Measurements from ENCODE around the gene RBFOX2.

RBFOX2 gene

DNA sequence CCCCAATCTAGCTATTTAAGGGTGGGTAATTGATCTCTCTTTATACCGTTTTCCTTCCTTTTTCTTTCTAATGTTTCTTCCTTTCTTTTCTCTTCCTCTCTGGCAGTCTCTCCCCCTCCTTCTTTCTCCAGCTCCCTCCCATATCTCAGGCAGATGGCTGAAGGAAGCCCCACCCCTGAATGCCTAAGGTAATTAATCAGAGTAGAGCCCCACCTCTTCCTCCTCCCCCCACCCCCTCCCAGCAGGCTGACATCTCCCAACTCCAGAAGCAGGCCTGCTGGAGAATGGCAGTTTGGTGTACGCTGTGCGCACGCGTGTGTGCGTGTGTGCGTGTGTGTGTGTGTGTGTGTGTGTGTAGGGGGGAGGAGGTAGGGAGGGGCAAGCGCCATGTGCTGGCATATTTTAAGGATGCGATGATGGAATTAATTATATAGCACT lies 188.3 kb downstream of the RBFOX2 start:
- Histone ChIP-seq H3K36me3 (ENCODE audit: control insufficient read depth, insufficient read depth, low read length) (no peaks in the 10 kb centered on the region), H3K79me2 (no peaks in the 10 kb centered on the region), H3K27me3 (ENCODE audit: control insufficient read depth, insufficient read depth, low read length) (no peaks in the 10 kb centered on the region), H3K27ac (peak overlapping the region; percentile 83), H3K9ac (no peak overlapping the region), H3K4me2 (ENCODE audit: low read length) (peak overlapping the region; percentile 64), H3K4me3 (ENCODE audit: low read depth, low read length) (peak overlapping the region; percentile 54), H3K4me1 (peaks cover 11% of the 10 kb centered on the region), H2AFZ (peak overlapping the region; percentile 47), H3K9me3 (ENCODE audit: control insufficient read depth, low read length) (no peaks in the 10 kb centered on the region)
- TF ChIP-seq, protein P1, sequence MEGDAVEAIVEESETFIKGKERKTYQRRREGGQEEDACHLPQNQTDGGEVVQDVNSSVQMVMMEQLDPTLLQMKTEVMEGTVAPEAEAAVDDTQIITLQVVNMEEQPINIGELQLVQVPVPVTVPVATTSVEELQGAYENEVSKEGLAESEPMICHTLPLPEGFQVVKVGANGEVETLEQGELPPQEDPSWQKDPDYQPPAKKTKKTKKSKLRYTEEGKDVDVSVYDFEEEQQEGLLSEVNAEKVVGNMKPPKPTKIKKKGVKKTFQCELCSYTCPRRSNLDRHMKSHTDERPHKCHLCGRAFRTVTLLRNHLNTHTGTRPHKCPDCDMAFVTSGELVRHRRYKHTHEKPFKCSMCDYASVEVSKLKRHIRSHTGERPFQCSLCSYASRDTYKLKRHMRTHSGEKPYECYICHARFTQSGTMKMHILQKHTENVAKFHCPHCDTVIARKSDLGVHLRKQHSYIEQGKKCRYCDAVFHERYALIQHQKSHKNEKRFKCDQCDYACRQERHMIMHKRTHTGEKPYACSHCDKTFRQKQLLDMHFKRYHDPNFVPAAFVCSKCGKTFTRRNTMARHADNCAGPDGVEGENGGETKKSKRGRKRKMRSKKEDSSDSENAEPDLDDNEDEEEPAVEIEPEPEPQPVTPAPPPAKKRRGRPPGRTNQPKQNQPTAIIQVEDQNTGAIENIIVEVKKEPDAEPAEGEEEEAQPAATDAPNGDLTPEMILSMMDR (IDR thresholded peaks at IDR 0.05) = no peak

DNA sequence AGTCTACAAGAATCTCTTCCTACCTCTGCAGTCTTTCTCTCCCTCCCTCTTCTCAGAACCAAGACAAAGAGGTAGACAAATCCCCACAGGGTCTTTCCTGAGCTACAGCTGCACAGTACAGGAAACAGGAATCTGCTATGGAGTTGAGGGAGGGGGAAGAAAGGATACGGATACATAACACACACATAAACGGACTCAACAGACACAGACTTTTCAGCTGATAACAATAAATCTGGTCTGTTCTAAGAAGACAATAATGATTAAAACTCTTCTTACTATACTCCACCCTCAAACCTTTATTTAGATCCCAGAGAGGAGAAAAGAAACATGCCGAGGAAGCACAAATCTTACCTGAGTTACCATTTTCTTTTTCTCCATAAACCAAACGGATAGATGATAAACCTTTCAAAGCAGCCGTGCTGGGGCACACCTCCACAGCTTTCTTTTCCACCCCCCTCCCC lies 188.8 kb downstream of the RBFOX2 start:
- Histone ChIP-seq H3K27me3 (ENCODE audit: control insufficient read depth, insufficient read depth, low read length) (no peaks in the 10 kb centered on the region), H3K4me3 (ENCODE audit: low read depth, low read length) (peak overlapping the region; percentile 54), H3K4me2 (ENCODE audit: low read length) (peak overlapping the region; percentile 64), H3K27ac (peak overlapping the region; percentile 83), H3K4me1 (peaks cover 13% of the 10 kb centered on the region), H3K79me2 (no peaks in the 10 kb centered on the region), H2AFZ (peak overlapping the region; percentile 47), H3K9me3 (ENCODE audit: control insufficient read depth, low read length) (no peaks in the 10 kb centered on the region), H3K36me3 (ENCODE audit: control insufficient read depth, insufficient read depth, low read length) (no peaks in the 10 kb centered on the region), H3K9ac (no peak overlapping the region)
- TF ChIP-seq, protein P1 (IDR thresholded peaks at IDR 0.05) = no peak

DNA sequence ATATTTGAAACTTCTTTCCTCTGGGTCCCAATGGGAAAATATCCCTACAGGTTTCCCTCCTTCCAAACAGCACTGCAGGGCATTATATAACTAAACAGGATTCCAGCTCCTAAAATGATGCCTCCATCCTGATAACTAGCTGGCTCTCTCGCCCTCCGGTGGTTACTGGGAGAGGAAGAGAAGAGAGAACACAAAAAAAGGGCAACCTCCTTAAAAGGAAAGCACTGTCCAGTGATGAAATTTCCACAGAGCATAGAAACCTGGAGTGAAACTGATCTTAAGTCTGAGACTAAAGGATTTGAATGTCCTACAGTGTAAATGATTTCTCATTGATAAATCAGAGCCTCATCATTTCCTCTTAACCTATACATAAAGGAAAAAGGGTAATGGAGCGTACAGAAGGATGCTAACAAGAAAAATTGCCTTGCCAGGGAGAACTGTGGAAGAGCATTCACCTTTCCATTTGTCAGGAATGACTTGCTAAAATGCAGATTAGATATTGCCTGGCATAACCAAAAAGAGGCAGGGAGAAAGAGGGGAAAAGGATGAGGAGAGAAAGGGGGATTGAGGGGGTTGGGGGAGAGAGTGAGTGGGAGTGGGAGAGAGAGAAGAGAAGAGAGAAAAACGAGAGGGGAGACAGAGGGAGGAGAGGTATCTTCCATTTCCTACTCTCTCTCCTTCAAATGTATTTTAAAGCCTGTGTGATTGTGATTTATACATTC lies 189.6 kb downstream of the RBFOX2 start:
- H3K36me3 ChIP-seq (ENCODE audit: control insufficient read depth, insufficient read depth, low read length) = no peaks in the 10 kb centered on the region
- peaks cover 19% of the 10 kb centered on the region for H3K4me1 ChIP-seq
- peaks cover 4% of the 10 kb centered on the region for H3K79me2 ChIP-seq
- peak overlapping the region; percentile 54 for H3K4me3 ChIP-seq (ENCODE audit: low read depth, low read length)
- TF ChIP-seq, protein P1 (IDR thresholded peaks at IDR 0.05) = peak; percentile 37
- H2AFZ ChIP-seq = no peak overlapping the region
- H3K9ac ChIP-seq = no peak overlapping the region
- peak overlapping the region; percentile 64 for H3K4me2 ChIP-seq (ENCODE audit: low read length)
- H3K27me3 ChIP-seq (ENCODE audit: control insufficient read depth, insufficient read depth, low read length) = no peaks in the 10 kb centered on the region
- peak overlapping the region; percentile 83 for H3K27ac ChIP-seq
- H3K9me3 ChIP-seq (ENCODE audit: control insufficient read depth, low read length) = no peaks in the 10 kb centered on the region

DNA sequence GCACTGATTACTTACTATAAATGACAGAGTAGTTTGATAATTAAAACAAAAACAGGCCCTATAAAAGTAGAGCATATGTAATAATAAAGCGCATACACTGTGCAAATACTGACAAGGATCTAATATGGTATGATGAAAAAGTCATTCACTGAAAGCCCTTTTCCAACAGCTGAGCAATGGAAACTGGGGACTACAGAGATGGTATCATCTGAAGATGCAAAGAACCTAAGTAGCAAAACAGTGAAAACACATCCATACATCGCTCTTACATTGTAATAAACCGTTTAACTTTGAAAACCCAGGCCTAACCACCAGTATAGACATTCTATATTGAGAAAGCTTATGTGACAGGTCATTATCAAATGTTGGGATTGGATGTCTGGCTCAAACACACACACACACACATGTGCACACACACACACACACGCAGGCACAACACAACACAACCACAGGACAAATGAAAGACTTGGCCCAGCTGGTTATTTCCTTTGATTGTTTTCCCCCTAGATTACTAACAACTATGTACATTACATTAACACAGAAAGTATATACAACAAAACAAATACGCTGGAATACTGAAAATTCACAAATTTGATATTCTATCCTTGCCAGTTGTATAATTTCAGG lies 191.4 kb downstream of the RBFOX2 start:
- TF ChIP-seq, protein P1 (IDR thresholded peaks at IDR 0.05) = no peak
- H3K9me3 ChIP-seq (ENCODE audit: control insufficient read depth, low read length) = no peaks in the 10 kb centered on the region
- H3K9ac ChIP-seq = no peak overlapping the region
- H3K4me3 ChIP-seq (ENCODE audit: low read depth, low read length) = no peak overlapping the region
- H3K4me1 ChIP-seq = peaks cover 19% of the 10 kb centered on the region
- H3K4me2 ChIP-seq (ENCODE audit: low read length) = no peak overlapping the region
- no peak overlapping the region for H3K27ac ChIP-seq
- no peak overlapping the region for H2AFZ ChIP-seq
- no peaks in the 10 kb centered on the region for H3K27me3 ChIP-seq (ENCODE audit: control insufficient read depth, insufficient read depth, low read length)
- no peaks in the 10 kb centered on the region for H3K36me3 ChIP-seq (ENCODE audit: control insufficient read depth, insufficient read depth, low read length)
- peaks cover 7% of the 10 kb centered on the region for H3K79me2 ChIP-seq
